GM06990 (cell line): ENCODE data around the gene DGKH.

Experiments used
- DNase-seq: peaks from one replicate; pipeline ENCODE4 v3.0.0-alpha.2; 2011; ENCODE audit not compliant: insufficient read length; ENCODE audit errors: extremely low read depth
- H3K27me3 ChIP-seq: replicated peaks from 2 replicates; pipeline ENCODE4 v1.6.0; 2011; ENCODE audit warnings: low read length; ENCODE audit not compliant: control insufficient read depth, insufficient read depth
- H3K36me3 ChIP-seq: 2 replicates; pipeline ENCODE4 v1.5.1; 2011; ENCODE audit warnings: low read length; ENCODE audit not compliant: control insufficient read depth, insufficient read depth
- H3K4me3 ChIP-seq: replicated peaks from 2 replicates; pipeline ENCODE4 v1.5.1; 2011; ENCODE audit warnings: low read depth, mild to moderate bottlenecking, control low read depth, low read length
- CTCF ChIP-seq: IDR thresholded peaks from 2 replicates; pipeline ENCODE4 v1.5.1; 2011; ENCODE audit warnings: low read length, control low read depth, mild to moderate bottlenecking, inconsistent platforms; ENCODE audit not compliant: insufficient read depth, poor library complexity, severe bottlenecking

DGKH gene

GRCh38 chr13:42255886-42256285 is 207.4 kb downstream of the DGKH start:
- no peaks in the 10 kb centered on the region for H3K27me3 ChIP-seq
- DNase-seq, result no peak
- no peak for TF ChIP-seq CTCF
- no peaks in the 10 kb centered on the region for H3K36me3 ChIP-seq
- no peak overlapping the region for H3K4me3 ChIP-seq

- no peak for DNase-seq
- Histone ChIP-seq H3K36me3 (no peaks in the 10 kb centered on the region), H3K4me3 (no peak overlapping the region), H3K27me3 (no peaks in the 10 kb centered on the region)
- no peak for TF ChIP-seq CTCF
These were observed 210.3 kb downstream of the DGKH start for GRCh38 chr13:42258747-42259146.

- no peak for DNase-seq
- Histone ChIP-seq H3K36me3 (no peaks in the 10 kb centered on the region), H3K4me3 (no peak overlapping the region), H3K27me3 (no peaks in the 10 kb centered on the region)
- no peak for TF ChIP-seq CTCF
These were observed 211.1 kb downstream of the DGKH start for GRCh38 chr13:42259515-42259914.

- Histone ChIP-seq H3K4me3 (no peak overlapping the region), H3K36me3 (no peaks in the 10 kb centered on the region), H3K27me3 (no peaks in the 10 kb centered on the region)
- no peak for DNase-seq
- no peak for TF ChIP-seq CTCF
These were observed 212.6 kb downstream of the DGKH start for GRCh38 chr13:42260903-42261654.

GRCh38 chr13:42266473-42266872 is 218.0 kb downstream of the DGKH start:
- no peaks in the 10 kb centered on the region for H3K27me3 ChIP-seq
- no peaks in the 10 kb centered on the region for H3K36me3 ChIP-seq
- H3K4me3 ChIP-seq, result no peak overlapping the region
- no peak for DNase-seq
- no peak for TF ChIP-seq CTCF
